COLO829 (cell line): ENCODE measurements around the gene AMOTL2.
A peak's percentile ranks its signal among the peaks of the same experiment; 100 is the strongest.

Experiments
- DNase-seq: peaks from one replicate; pipeline ENCODE4 v3.0.0; 2012; ENCODE audit warnings: low spot score

The AMOTL2 gene

DNA sequence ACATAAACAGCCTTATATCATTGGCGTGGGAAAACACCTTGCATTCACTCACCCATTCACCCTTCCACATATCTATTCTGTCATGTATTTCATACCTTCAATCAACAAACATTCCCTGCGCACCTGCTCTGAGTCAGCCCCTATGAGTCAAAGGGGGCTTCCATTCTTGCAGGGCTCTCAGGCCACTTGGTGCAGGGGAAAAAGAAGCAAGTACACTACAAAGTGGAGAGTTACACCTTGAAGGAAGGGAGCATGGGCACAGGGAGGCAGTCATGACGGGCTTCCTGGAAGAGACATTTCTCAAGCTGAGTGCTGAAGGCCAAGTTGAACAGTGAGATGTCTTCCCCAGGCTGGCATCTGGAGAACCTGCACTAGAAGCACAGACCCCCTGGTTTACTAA lies 4.6 kb upstream of the AMOTL2 start:
- DNase-seq = no peak

DNA sequence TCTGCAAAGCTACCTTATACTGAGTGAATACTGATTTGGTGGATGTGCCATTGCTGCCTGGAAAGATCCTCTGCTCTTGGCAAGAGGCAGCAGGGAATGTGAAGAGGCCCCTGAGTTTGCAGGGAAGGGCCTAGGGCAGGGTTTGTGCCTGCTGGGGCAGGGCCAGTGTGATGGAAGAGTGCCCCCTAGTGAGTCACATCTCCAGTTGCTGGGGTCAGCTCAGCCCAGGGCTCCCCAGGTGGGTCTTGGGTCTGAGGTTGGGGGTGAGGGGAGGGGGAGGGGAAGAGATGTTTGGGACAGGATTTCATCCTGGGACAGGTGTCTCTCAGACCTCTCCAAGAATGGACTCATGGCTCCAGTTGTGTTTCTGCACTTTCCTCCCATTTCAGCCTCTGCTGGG lies 4.1 kb upstream of the AMOTL2 start:
- peak; percentile 58 for DNase-seq

DNA sequence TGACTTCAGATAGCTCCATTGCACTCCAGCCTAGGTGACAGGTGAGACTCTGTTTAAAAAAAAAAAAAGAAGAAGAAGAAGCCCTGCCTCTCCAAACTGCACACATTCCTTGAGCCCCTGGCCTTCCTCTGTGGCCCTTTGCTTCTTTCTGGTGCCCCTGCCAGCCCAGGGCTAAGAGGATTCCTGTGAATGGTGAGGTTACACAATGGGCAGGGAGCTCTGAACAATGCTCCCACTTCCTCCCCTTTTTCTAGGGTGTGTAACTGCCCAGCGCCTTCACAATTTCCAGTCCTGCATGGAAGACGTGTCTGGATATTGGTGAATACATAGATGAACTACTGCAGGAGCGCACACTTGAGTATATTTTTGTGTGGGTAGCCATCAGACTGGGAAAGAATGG lies 3.6 kb upstream of the AMOTL2 start:
- no peak for DNase-seq

DNA sequence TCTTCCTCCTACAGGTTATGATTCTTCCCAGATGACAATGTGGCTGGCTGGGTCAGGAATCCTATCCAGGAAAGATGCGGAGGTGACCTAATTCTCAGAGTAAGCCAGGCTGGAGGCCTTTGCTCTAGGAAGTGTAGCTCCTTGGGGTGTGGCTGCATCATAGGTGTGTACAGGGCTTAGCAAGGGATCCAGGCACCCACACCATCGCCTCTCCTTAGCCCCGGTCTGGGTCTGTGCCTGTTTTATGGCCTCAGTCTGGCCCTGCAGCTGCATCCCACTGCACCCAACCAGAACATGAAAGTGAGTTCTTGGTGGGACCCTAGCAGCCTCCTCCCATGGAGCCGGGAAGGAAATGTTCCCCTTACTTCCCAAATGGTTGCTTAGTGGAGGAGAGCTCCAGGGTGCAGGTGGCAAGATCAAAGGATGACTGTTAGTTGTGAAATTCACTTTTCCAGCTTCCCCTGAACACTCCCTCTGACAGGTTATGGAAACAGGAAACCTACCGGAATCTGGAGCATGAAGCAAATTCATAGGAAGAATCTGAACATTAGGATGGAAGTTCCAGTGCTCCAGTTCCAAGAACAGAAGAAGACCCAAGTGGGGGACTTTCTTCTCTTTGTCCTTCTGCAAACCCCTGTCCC lies 2.7 kb upstream of the AMOTL2 start:
- DNase-seq = no peak

DNA sequence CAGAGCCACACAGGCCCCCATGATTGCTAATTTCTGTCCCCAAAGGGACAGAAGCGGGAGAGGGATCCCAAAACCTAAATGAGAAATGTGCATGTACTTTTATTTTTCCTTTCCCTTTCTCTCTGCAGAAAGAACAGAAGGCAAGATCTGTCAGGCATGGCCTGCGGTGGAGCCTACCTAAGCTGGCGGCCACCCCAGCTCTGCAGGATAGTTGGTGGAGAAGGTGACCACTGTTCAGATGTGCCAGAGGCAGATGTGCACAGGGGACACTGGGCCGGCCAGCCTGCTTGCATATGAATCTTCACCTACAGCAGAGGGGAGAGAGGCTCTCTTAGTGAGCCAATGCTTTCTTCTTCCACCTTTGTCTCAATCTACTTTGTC lies 2.1 kb upstream of the AMOTL2 start:
- DNase-seq = no peak

DNA sequence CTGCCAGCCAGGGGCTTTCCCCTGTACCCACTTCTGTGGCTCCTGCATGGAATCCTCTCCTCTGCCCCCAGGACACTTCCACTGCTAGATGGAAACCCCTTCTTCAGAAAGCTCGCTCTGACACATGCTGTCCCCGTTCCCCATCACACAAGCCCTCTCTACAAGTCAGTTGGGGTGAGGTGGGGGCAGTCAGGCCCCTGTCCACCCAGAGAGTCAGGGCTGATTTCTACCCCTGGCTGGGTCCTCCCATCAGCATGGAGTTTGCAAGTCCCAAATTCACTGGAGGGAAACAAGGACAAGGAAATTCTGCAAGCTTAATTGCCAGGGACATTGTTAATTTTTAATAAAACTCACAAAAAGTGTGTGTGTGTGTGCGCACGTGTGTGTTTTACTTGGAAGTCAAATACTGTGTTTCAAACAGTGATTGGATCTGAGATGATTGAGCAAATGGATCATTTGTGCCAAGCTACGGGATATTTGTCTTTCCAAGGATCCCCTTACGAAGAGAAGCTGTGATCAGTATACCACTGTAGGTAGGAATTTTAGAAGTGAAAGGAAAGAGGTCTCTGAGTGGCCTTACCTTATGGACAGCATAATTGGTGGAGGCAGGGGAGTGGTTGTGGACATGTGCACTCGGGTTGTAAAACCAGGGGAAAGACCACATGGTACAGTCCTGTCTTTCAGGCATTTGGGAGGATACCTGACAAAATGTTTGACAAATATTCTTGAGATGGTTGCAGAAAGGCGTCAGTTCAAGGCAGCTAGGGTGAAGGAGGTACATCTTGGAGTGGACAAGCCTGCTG lies 1.5 kb upstream of the AMOTL2 start:
- no peak for DNase-seq

DNA sequence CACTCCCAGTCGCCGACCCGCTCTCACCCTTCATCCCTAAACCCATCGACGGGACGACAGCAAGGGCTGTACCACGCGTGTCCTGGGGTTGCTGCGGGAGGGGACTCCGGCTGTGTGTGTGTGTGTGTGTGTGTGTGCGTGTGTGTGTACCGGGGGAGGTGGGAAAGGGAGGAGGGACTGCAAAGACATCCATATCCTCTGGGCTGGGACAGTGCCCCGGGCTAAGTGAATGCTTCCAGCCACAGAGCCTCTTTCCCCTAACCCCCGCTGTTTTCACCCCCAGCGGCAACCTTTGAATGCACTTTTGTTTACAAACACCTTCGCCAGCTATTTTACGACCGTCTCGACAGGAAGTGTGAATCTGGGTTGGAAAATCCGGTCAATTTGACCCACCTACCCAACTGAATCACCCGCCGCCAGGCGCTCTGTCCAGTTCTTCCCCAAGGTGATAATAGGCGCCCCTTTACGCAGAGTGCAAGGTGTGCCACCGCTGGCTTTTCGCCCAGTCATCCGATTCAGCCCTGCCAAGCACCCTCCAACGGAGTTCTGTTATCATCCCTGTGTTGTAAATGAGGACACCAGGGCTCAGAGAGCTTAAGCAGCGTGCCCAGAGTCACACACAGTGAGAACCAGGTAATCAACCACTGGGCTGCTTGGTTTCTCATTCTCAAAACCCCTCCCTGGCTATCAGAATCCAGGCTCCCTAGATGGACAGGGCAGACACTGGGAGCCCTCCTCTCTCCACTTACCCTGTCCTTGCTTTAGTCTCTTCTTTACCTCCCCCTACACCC lies 739 bp upstream of the AMOTL2 start:
- no peak for DNase-seq

DNA sequence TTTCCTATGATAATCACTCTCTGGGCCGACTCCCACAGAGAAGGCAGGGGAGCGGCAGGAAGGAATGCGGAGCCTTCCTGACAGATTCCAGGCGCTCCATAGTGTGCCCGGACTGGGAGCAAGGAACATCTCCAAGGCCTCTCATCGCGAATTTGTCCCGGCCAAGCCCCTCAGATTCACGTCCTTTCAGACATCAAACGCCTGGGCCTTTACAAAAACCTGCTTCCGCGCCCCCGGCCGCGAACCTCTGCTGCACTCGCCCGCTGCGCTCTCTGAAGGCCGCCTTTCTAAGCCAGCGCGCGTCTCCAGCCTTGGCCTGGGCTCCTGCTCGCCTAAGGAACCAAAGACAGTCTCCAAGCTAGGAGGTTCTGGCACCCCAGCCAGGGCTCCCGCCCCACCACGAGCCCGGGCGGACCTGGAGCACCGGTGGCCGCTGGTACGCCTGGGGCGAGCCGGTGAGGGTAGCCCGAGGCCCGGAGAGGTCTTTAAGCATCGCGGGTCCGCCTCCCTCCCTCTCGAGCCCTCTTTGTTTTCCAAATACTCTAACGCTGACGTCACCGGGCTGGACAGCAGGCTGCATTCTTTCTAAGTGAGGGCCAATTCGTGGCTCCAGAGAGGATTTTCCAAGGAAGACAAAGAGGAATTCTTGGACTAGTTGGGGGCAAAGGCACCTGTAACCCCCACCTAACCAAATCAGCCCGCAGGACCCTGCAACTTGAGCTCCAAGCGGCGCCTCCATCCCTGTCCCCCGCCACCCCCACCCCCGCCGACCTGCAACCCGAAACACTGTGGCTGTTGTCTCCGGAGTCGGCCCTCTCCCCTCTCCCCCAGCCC lies 759 bp downstream of the AMOTL2 start:
- DNase-seq = peak; percentile 94

DNA sequence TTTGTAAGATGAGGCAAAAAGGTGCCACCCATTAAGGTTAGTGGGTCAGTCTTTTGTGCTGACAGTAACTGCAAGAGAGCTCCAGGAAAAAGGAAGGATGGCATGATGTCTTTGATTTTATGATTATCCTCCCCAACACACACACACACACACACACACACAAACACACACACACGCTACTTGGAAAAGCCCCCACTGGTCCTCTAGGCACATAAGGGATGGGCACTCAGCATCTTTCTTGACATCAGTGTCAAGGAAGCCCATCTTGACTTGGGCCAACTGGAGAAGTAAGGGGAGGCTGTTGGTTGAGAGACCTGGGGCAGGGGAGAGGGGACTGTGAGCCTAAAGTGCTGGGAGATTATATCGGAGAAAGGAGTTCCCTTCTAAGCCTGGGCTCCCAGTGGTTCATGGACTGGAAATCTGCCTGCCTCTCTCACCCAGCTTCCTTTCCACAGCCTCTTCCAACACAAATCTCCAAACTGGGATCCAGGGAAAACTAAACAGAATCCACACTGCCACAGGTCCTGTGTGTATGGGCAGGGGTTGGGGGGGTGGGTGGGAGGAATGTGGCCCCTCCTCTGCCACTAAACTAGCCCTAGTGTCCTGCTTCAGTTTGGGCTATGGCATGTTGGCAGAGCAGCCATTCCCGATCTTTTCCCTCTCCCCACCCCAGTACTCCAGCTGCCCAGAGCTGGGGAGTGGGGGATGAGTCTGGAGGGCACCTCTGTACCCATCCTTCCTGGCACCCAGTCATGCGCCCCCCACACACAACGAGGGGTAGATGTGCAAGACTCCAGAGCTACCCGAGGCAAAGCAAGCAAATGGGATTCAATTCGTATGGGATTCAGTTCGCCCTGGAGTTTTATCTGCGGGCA lies 1.6 kb downstream of the AMOTL2 start:
- no peak for DNase-seq

DNA sequence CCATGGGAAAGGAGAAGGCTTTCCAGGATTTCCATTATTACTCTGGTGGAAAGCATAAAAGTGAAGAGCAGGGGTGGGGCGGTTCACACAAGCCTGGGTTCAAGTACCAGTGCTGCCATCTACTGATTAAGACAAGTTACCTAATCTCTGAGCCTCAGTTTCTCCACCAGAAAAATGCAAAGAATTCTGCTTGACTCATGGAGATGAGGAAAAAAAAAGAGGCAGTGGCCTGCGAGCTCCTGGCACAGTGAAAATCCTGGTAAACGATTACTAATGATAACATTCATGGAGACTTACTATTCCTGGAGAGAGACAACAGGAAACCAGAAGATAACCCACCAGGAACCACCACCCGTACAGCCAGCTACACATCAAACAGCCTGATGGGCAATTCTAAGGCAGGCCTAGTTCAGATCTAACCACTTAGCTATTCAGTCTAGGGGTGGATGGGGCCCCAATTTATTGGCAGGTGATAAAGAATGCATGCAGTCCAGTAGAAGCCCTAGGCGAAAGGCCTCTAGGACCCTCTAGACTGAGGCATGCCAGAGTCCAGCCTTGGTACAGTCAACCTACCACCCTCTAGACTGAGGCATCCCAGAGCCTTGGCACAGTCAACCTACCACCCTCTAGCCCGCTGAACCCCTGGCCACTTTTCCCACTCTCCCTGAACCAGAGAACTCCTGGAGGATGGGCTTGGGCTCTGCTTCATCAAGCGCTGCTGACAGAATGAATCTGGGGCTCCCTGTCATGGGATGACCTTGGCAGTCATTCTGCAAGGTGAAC lies 2.5 kb downstream of the AMOTL2 start:
- no peak for DNase-seq

DNA sequence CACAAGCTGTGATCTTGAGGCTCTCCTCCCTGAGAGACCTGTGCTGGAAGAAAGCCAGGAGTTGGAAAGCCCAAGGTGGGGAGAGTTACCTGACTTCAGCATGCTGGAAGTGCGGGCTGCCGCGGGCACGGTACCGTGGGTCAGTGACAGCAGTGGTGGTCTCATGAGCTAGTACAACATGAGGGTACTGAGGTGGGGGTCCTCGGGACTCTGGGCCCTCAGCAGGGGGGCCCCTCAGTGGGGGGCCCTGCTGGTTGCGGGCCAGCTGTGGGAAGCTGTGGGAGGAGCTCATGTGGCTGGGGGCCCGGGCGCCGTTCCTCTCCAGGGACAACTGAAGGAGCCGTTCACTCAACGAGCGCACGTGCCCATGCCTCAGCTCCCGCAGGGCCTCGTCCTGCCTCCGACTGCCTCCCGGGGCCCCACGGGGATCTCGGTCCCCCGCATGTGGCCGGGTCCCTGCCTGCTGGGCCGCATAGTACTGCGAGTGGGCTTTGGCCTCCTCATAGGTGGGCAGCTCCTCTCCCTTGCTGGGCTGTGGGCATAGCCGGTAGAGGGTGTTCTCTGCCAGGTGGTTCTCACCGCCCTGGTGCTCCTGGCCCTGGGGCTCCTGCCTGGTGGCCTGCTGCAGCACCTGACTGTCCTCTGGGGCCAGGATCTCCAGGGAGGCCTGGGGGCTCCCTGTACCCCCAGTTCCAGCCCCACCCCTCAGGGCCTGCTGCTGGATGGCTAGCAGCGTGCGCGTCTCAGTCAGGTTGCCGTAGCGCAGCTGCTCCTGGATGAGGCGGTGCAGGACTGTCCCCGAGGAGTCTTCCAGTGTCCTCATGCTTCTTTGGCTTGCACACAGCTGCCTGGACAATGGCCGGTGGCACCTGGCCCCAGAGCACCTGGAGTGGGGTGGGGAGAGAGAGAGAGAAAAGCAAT lies 3.4 kb downstream of the AMOTL2 start:
- DNase-seq = no peak

DNA sequence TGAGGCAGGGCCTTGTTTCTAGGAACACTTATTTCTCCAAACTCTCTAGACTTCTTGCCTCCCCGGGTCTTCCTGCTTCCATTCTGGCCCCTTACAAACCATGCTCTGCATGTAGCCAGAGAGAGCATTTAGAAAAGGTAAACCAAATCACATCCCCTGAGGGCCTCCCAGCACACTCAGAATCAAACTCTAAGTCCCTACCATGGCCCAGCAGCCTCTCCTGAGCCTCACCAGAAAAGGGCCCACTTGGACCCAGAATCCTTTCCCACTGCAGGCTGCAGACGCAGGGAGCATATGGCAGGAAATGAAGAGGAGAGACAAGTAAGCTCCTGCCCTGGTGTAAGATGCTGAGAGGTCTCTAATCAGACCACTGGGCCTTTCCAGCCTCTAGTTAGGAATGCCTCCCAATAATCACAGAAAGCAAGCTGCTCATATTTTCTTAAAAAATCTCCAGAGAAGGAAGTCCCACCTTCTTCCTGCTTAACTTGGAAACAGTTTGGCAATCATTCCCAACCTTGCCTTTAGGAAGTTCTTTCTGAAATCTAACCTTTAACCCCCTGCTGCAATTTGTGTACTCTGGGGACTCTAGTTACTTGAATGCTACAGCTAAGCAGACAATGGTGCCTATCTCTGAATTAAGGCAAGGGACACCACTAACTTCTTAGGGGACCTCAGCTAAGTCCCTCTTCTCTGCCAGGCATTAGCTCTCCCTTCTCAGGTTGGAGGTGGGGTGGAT lies 4.2 kb downstream of the AMOTL2 start:
- no peak for DNase-seq

DNA sequence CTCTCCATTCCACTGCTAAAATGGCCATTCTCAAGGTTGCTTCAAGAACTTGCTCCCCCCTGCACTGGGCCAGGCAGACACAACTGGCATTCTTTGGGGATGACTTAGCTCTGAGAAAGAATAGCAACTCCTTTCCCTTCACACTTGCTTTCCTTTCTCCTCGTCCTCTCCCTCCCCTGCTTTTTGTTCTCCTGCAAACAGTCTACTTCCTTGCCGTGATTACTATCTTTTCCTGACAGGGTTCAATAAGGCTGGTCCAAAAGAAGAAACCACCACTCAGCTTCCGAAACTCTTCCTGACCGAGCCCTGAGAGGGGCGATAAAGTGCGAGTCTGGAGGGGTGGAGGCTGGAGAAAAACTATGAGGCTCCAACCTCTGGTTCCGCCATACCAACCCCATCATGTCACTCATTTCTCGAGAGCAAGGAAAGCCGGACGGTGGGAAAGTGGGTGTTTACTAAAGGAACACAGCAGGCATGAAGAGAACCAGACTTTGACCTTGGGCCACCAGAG lies 5.0 kb downstream of the AMOTL2 start:
- no peak for DNase-seq

DNA sequence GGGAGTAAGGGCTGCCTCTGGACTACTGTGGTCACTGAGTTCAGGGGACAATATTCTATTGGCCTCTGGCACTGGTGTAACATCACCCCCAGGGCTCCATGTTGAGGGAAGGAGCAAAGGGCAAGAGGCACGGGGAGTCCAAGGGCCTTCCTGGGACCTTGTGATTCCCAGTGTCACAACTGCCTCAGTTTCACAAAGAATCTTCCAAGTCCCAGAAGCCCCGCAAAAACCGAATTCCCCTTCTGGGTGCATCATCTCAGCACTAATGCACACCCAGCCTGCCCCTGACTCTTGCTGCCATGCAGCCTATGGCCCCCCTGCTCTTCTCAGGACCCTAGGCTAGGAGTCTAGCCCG lies 5.5 kb downstream of the AMOTL2 start:
- DNase-seq = no peak

DNA sequence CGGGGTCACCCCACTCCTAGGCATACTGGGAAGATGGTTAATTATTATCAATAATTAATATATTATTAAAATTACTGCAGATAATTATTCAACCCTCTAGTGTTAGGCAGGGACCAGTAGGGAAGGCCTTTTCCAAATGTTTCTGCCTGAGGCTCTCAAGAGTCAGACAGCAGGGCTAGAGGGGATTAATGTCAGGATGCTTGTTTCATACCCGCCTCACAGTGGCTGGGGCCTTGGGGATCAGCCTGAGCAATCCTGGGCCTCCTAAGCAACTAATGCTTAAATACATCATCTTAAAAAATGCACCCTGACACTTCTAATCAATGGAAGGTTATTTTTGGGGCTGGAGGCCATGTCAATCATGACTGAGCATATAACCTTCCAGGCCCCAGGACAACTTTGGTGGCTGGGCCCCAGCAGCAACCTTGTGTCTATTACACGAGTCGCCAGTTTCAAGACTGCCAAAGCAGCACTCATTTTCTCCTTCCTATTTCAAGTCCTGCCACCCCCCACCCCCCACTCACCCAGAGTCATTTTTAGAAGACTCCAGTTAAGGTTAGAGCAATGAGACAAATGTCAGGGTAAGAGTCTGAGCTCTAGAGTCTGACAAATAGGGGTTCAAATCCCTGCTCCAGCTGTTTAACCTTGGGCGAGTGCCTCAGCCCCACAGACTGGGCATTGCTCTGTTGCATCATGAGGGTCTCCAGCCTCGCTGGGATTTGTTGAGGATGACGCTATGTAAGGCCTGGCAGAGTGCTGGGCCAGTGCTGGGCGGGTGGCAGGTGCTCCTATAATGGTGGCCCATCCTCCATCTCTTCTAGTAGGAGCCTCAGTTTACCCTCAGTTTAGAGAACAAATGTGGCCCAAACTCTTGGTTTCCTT lies 6.1 kb downstream of the AMOTL2 start:
- no peak for DNase-seq

DNA sequence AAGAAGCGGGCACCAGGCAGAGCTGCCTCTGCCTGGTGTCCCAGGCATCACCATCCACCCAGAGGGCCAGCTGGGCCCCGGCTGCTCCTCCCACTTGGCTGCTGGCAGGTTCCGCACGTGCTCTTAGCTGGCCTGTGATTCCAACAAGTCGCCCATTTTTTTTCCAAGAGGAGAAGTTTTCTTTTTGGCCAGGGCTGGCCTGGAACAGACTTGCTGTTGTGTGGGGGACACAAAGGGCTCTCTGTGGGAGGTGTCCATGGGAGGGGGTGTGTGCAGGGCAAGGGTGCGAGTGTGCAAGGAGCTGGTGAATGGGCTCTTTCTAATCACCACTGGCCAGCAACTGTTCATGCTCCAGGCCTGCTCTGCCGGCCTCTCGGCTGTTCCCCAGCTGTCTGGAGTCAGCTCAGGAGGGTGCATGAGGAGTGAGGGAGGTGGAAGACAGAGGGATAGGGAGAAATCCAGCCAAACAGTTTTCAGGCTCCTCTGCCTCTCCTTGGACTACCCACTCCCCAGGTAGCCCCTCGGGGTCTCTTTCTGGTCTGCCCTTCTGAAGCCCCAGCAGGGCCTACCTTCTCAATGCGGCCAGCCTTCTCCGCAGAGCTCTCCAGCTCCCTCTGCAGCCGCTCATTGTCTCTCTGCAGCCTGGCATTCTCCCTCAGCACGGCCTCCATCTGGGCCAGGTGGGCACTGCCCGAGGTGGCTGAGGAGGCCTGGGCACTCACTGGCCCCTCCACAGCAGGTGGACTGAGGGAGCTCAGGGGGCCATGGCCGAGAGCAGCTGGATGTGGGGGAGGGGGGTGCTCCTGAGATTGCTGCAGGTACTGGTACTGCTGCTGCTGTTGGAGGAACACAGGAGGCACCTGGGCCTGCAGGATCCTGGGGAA lies 7.1 kb downstream of the AMOTL2 start:
- DNase-seq = peak; percentile 100
